Measurements from ENCODE around the gene CYSTM1. TPM values are rescaled to one million over a fixed set of nuclear protein-coding genes. Genes with fewer than 3 reads are reported as not detected.

The CYSTM1 gene
- total RNA-seq, 2 donors from 2014 or later, result 46.6 to 80.9 TPM

DNA sequence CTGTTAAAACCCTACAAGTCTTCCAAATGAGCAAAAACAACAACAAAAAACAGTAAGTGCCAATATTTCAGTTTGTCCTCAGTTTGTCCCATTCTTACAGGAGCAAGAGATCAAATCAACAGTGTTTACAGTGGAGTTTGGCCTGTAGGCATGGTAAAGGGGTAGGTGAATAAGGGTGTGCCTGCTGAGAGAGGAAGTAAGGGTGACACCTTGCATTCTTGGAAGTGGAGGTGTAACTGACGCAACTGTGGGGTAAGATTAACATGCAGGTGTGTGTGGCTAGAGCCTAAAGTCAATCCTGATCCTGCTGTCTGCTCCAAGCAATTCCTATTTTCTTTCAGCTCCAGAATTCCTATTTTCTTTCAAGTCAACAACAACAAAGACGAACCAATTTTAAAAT lies 84.5 kb downstream of the CYSTM1 start:
- intact Hi-C loops (cut with DNase I), result no loop called here

DNA sequence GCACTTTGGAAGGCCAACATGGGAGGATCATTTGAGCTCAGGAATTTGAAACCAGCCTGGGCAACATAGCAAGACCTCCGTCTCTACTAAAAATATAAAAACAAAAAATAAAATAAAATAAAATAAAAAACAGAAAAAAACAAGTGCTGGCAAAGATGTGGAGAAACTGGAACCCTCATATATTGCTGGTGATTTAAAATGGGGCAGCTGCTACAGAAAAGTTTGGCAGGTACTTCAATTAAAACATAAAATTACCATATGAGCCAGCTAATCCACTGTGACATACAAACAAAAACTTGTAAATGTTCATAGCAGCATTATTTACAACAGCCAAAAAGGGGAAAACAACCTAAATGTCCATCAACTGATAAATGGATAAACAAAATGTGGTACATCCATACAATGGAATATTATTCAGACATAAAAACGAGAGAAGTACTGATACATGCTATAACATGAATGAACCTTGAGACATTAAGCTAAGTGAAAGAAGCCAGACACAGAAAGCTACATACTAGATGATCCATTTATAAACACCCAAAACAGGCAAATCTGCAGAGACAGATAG lies 85.2 kb downstream of the CYSTM1 start:
- intact Hi-C loops (cut with DNase I), result no loop called here

More for the DNA sequence above, 84.5 kb downstream of the CYSTM1 start:
- DNase-seq (ENCODE audit: low spot score), result no peak

GRCh38 chr5:140261403-140262171 lies 86.6 kb downstream of the CYSTM1 start:
- intact Hi-C loops (cut with DNase I), result loop anchor here in 1 of 2 donors (1.0 kb wide), 1 partner anchor 9 kb away; no protein-coding TSS in a partner anchor
- DNase-seq (ENCODE audit: low spot score), result no peak

More for the DNA sequence above, 85.2 kb downstream of the CYSTM1 start:
- no peak for DNase-seq (ENCODE audit: low spot score)

DNA sequence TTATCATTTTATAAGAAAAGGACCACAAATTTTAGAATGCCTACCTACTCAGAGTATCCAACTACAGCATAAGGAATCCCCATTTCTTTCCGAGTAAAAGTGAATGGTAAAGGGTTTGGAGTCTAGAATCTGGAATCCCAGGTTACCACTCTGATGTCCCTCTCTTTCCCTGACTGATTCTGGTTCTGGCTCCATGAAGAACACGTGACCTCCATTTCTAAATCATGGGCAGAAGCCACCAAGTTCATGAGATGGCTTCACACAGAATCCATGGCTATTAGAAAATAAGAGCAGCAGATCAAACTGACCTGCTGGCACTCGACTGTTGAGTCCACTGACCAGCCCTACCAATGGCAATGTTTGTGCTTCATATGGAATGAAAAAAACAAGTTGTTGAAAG lies 87.2 kb downstream of the CYSTM1 start:
- intact Hi-C loops (cut with DNase I), result no loop called here
- no peak for DNase-seq (ENCODE audit: low spot score)

- intact Hi-C loops (cut with DNase I), result no loop called here
- no peak for DNase-seq (ENCODE audit: low spot score)
These were observed 87.9 kb downstream of the CYSTM1 start for GRCh38 chr5:140262839-140263238.

DNA sequence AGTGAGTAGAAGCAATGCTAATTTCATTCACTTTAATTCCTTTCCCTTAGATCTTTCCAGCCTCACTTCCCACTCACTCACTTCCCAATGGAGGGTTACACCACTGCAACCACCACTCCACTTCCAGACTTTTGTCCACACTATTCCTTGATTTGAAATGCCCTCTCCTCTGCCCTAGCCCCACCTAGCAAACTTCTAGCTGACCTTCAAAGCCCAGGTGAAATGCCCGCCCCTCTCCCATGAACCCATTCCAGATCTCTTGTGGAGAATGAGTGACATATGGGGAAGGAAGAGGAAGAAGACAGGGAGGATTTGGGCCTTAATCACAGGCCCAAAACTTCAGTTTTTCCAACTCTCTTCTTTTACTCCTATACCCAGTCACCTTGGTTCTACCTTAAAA lies 90.9 kb downstream of the CYSTM1 start:
- intact Hi-C loops (cut with DNase I), result no loop called here
- DNase-seq (ENCODE audit: low spot score), result no peak

DNA sequence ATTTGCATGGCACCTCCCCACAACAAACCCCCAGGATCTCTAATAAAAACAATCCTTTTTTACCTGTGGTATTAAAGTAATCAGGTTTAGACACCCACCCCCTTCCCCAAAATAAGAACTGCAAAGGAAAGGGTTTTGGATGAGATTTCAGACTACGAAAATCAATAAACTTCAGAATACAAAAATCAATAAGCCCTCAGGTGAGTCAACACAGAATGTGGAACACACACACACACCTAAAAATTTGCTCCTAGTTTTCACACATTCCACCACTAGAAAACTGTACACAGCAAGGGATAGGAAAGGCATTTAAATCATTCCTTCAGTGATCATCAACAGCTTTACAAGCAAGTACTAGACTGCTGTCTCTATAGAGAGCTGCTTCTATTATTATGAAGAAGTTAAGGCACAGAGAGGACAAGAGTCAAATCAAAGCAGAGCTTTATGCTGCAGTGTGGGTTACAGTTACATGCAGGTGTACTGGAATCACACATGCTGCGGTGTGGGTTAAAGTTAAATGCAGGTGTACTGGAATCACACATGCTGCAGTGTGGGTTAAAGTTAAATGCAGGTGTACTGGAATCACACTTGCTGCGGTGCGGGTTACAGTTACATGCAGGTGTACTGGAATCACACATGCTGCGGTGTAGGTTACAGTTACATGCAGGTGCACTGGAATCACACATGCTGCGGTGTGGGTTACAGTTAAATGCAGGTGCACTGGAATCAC lies 91.6 kb downstream of the CYSTM1 start:
- no peak for DNase-seq (ENCODE audit: low spot score)
- intact Hi-C loops (cut with DNase I), result no loop called here

GRCh38 chr5:140267201-140267540 lies 92.2 kb downstream of the CYSTM1 start:
- intact Hi-C loops (cut with DNase I), result no loop called here
- no peak for DNase-seq (ENCODE audit: low spot score)

- no peak for DNase-seq (ENCODE audit: low spot score)
- intact Hi-C loops (cut with DNase I), result no loop called here
These were observed 92.6 kb downstream of the CYSTM1 start for GRCh38 chr5:140267559-140268018.

DNA sequence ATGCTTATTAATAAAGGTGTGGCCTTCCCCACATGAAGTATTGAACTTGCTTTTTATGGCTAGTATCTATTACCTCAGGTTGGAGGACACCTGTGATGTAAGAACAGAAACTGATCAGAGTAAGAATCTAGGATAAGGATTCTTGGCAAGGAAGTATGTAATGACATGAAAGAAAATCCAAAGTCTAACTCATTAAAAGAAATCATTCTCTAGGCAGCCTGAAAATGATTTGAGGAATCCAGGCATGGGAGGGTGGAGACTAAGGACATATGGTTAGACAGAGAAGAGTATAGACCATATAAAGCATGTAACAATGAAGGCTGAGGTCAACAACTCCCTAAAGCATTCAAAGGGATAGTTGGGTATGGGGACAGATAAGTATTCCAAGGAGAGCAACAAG lies 95.0 kb downstream of the CYSTM1 start:
- no peak for DNase-seq (ENCODE audit: low spot score)
- intact Hi-C loops (cut with DNase I), result loop anchor here in 1 of 2 donors (1.0 kb wide), 1 partner anchor 9 kb away; no protein-coding TSS in a partner anchor

GRCh38 chr5:140273401-140273877 lies 98.5 kb downstream of the CYSTM1 start:
- DNase-seq (ENCODE audit: low spot score), result no peak
- intact Hi-C loops (cut with DNase I), result no loop called here

- intact Hi-C loops (cut with DNase I), result no loop called here
- no peak for DNase-seq (ENCODE audit: low spot score)
These were observed 100.8 kb downstream of the CYSTM1 start for GRCh38 chr5:140275837-140276236.

GRCh38 chr5:140282266-140282665 lies 107.3 kb downstream of the CYSTM1 start:
- no peak for DNase-seq (ENCODE audit: low spot score)
- intact Hi-C loops (cut with DNase I), result no loop called here

- DNase-seq (ENCODE audit: low spot score), result no peak
- intact Hi-C loops (cut with DNase I), result no loop called here
These were observed 109.0 kb downstream of the CYSTM1 start for GRCh38 chr5:140284013-140284412.

- intact Hi-C loops (cut with DNase I), result no loop called here
- no peak for DNase-seq (ENCODE audit: low spot score)
These were observed 111.4 kb downstream of the CYSTM1 start for GRCh38 chr5:140286424-140286823.

DNA sequence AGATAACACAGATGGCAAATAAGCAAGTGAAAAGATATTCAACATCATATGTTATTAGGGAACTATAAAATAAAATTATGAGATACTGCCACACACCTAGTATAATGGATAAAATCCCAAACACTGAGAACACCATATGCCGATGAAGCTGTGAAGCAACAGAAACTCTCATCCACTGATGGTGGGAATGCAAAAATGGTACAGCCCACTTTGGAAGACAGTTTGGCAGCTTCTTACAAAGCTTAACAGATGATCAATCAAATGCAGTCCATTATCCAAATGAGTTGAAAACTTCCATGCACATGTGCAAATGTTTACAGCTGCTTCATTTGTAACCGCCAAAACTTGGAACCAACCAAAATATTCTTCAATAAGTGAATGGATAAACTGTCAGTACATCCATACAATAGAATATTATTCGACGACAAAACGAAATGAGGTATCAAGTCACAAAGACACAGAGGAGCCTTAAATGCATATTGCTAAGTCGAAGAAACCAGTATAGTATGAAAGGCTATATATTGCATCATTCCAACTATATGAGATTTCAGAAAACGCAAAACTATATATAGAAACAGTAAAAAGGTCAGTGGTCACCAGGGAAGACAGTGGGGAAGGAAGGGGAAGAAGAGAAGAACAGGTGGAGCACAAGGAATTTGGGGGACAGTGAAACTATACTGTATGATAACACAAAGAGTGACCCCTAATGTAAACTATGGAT lies 113.0 kb downstream of the CYSTM1 start:
- no peak for DNase-seq (ENCODE audit: low spot score)
- intact Hi-C loops (cut with DNase I), result no loop called here

DNA sequence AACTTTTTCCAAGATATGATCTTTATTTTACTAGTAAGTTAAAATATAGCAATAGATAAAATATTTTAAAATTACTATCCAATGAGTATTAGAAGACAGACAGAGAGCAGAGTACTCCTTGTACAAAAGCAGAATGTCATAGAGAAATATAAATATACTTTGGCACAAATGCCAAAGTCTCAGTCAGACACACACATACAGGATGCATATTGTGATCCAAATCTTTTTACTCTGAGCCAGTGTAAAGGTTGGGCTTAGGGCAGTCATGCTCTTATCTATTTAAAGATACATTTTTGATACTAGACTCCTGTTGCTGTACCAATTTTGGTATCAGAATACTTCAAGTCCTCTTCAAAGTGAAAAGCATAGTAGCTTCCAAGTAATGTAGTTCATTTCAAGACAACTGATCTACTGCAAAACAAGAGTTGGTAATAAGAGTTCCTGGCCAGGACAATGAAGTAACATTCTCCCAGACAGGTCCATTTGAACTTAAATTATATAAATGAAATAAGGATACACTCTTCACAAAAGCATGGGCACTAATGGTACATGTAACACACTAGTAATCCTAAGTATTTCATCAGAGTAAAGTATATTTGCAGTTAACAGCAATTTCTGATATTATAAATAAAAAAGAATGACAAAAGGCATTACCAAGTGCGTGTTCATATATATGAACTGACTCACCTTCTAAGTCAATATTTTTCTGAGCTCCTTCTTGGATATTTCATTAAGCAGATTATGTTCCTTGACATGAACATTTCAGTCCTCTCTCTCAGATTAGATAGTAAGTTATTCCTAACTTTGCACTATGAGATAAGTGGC lies 117.4 kb downstream of the CYSTM1 start:
- intact Hi-C loops (cut with DNase I), result no loop called here
- DNase-seq (ENCODE audit: low spot score), result no peak

Data from posterior vena cava (tissue), 2 donors.